Measurements from ENCODE around the gene ADAM12.
A peak's percentile ranks its signal among the peaks of the same experiment; 100 is the strongest.

Gene ADAM12

DNA sequence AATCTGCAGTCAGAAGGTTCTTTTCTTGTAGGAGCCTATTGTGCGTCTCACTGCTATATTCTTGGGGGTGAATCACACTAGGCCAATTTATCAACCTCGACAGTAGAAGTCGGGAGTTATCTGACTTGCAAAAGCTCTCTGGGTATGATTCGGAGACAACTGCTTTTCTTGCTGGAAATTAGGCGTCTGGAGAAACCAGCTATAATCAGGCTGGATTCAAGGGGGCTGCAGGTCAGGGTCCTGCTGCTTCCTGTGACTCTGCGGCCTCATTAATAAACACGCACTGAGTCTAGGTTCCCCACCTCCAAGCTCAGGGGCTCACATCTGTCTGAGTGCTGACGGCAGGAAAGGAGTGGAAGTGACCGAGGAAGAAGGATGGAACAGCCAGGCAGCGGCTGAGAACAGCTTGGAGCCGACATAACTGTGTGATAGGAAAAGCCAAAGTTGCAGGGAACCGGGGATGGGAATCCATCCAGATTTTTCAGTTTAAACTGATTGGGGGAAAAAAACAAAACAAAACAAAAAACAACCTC lies 307.3 kb downstream of the ADAM12 start:
- peak; percentile 45 for DNase-seq

DNA sequence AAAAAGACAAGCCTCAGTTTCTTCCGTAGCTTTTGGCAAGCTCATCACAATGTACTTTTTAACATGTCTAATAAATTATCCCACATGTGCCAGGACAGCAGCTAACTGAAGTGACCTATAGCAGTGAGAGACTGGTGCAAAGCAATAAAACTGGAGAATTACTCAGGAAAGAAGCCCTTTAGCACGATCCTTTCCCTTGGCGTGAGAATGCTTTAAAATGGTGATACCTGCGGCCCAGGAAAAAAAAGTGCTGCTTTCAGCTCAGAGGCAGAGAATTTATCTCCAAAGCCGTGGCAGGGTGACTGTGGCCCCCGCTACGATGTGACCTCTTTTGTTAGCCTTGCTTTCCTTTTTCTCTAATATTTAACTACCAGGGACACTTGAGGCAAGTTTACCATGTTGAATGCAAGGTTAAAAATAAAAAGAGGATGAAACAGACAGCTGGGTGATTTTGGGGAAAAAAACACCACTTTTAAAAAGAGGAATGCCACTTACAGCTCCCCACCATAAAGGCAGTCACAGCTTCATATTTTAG lies 307.9 kb downstream of the ADAM12 start:
- DNase-seq = no peak

DNA sequence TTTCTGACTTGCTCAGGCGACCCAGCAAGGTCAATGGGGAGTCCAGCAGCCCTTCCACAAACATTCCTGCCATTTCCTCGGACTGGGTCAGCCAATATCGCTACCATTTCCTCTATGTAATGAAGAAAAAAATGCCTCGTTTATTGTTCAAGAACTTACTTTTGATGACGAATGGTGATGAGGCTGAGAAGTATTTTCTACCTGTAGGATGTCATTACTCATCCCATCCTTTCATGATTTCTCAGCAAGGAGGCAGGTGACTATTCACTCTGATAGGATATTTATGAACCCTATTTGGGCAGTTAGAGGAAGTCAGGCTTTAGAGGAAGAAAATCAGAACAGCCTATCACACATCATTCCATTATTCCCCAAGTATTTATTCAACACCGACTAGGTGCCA lies 313.3 kb downstream of the ADAM12 start:
- DNase-seq = no peak

DNA sequence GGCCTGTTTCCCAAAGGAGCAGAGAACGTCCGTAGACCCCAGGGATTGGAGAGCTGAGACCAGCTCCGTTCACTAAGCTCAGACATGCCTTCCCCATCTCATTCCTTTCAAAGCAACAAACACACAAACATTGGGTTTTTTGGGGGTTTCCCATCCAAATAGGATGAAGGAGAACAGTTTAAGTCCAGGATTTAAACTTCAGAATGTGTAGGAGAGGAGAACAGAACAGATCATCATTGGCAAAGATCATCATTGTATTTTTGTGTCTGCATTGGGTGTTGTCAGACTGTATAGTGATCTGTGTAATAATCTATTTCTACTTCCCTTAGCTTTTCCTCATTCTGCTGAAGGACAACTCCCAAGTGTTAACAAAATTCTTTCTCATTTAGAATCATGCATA lies 314.0 kb downstream of the ADAM12 start:
- no peak for DNase-seq

DNA sequence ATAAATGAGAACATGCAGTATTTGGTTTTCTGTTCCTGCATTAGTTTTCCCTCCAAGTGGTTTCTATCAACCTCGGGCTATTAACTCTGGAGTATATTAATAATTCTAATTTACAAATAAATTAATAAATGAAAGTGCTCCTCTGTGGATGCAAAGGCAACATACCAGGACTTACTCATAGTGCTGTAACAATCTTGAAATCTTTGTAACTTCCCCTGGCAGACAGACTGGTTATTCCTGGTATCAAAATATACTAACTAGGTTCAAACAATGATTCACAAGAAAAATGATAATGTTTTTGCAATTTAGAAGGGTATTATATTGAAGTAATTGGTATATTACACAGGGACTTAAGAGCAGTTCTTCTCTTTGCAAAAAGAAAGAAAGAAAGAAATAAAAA lies 314.7 kb downstream of the ADAM12 start:
- no peak for DNase-seq

DNA sequence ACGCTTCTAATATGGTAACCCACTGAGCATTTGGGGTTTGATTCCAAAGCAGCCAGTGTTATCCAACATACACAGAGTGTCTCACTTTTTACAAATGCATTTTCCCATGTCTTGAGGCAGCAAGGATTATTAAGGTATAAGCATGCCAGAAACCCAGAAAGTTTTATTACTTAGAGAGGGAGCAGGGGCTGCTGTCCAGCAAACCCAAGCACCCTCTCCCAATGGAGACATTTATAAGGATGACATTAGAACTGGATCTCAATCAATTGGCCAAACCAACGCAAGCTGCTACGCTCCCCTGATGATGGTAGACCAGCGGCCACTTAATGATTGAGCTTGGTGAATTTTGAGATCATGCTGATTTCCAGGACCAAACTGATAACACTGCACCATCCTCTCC lies 315.7 kb downstream of the ADAM12 start:
- DNase-seq = no peak

DNA sequence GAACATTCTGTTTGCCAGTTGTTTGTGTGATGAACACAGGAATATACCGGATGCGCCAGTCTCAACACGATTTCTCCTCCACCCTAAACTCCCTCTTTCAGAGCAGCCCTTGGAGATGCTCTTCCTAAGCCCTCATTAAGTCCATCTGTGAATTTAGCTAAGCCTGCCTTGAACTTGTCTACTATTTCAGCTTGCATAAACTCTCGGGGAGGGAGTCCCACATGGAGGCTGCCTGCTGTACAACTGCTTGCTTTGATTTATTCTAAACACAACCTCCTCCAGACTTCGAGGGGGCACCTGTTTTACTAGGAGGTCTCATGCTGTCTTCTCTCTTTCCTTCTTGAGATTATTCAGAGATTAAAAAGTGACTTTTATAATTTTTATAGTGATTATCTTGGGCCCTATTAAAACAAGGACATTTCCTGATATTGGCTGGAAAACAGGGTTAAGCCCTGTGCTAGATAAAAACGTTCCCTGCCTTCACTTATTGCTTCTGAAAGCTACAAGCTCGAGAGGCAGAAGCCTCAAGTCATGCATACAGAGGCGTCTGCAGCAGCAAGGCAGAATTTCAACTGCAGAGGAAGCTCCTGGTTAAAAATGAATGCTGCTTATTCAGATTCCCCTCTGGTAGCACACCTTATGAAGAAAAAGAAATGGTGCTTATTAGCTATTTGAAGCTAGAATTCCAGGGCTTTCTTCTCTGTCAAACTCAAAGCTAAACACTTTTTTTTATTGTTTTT lies 317.6 kb downstream of the ADAM12 start:
- DNase-seq = no peak

DNA sequence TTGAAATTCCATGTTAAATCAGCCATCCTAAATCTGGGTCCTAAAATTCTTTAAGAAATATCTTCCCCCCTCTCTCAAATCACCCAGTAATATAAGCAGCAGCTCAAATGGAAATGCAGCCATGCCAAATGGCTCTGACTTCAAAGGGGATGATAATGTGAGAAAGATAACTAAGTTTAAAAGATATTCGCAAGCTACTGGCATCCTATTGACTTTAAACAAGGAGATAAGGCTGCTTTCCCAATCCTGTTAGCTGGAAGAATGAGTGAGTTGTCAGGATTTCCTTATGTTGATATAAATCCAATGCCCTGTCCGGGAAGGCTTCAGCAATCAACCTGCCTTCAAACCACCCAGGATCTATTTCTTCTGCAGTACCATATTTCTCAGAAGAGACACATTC lies 320.0 kb downstream of the ADAM12 start:
- no peak for DNase-seq

DNA sequence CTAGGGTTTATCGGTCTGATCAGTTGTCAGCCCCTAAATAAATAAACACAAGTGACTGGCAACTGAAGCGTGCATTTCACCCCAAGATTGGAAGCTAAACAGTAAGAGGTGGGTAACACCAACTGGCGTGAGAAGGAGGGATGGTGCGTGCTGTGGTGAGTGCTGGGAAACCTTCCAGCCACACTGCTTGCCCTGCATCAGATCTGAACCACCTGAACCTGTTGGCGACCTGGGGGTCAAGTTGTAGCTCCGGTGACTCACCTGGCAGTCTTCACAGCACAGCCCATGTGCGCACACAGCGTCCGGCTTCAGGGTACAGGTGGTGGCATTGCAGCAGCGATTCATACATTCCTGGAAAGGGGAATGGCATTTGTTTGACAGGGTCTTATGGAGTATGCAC lies 321.8 kb downstream of the ADAM12 start:
- DNase-seq = no peak

DNA sequence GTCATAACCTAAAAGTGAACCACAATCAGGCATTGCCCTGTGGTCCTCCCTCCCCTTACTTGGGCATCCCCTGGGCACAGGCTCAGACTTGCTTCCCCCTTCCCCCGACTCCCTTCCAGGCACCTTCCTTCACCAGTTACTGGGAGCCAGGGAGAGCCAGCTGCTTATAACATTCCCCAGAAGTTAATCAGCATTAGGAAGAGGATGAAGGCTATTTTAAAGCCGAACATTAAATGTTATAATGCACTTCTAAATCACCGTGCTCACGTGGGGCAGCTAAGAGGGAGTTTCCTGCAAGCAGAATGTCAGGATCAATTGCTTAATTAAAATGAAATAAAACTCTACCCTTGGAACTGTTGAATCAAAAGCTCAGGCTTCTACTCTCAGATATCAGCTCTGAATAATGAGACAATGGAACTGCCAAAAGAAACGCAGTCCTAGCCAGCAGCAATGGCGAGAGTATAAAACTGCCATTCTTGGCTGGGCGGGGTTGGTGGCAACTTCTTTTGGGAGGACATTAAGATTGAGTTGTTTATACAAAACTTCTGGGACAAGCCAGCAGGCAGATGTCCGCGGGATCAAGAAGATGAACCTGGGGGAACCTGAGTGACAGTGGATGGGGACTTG lies 322.4 kb downstream of the ADAM12 start:
- DNase-seq = no peak

DNA sequence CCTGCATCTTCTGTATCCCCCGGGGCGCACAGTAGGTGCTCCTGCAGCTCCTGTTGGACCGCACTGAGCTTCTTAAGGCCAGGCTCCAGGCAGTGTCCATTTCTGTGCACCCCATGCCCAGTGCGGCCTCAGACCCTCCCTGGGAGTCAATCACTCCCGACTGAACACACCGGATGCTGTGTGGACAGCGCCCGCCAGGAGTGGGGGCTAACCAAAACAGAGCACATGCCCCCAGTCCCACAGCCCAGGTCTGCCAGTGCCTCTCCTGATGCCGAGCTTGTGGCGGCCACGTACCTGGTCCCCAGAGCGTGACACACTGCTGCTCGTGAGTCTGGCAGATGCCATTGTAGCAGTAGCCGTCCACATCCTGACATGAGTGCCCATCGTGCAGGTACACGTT lies 323.8 kb downstream of the ADAM12 start:
- no peak for DNase-seq

DNA sequence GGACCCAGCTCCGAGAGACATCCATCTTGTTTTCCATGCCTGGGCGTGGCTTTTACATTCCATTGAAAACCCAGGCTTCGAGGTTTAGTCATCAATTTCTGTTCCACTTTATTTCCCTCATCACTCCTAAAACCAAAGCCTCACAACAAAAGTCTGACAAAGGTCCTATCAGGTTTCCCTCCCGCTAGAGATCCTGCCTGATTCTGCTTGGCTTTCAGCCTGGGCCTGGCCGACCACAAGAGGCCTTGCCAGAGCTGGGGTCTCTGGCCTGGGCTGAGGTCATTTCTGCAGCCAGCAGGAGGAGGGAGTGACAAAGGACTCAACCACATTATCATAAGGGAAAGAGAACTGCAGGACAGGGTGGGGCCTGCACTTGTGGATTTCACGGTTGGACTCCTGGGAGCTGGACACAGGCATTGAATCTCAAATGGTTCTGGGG lies 324.9 kb downstream of the ADAM12 start:
- DNase-seq = no peak

DNA sequence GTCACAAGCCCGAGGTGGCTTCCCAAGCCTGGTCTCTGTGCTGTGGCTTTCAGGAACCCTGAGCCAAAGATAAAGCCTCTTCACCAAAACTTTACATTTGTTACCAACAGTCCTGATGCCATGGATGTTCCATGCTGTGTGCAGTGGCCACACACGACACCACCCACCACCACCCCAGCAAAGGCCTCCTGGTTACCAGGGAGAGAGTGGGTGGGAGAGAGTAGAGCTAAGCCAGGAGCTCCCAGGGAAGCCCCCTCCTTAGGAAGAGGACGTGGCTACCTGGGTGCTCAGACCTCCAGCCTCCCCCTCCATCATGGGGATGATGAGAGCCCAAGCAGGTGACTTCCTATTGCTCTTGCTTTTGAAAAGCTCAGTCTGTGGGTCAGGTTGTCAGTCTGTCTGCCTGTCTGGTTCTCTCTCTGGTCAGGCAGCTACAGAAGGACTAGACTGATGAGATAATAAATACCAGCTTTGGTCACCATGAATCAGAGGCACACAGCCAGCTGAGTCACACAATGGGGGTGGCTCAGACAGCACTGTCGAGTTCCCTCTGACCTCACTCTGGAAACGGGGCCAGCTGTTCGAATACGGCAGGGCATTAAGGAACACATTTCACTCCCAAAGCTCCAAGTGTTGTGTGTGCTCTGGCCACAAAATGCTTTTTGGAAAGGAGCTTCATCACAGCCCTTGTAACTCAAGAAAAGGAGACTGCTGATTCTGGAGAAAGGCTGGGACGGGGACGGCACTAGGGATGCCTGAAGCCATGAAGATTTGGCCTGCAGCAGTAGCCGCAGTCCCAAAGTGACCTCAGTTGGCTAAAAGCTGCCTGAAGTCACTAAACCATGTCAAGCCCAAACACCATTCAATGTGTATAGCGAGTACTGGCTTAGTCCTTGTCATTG lies 325.9 kb downstream of the ADAM12 start:
- DNase-seq = no peak

DNA sequence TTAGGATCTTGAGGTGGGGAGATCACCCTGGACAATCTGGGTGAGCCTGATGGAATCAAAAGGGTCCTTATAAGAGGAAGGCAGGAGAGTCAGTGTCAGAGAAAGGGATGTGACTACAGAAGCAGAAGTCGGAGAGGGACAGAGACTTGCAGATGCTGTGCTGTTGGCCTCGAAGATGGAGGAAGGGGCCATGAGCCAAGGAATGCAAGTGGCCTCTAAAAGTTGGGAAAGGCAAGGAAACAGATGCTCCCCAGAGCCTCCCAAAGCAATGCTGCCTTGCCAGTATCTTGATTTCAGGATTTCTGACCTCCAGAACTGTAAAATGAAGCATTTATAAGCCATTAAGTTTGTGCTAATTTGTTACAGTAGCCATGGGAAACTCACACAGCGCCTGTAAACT lies 326.8 kb downstream of the ADAM12 start:
- DNase-seq = no peak

DNA sequence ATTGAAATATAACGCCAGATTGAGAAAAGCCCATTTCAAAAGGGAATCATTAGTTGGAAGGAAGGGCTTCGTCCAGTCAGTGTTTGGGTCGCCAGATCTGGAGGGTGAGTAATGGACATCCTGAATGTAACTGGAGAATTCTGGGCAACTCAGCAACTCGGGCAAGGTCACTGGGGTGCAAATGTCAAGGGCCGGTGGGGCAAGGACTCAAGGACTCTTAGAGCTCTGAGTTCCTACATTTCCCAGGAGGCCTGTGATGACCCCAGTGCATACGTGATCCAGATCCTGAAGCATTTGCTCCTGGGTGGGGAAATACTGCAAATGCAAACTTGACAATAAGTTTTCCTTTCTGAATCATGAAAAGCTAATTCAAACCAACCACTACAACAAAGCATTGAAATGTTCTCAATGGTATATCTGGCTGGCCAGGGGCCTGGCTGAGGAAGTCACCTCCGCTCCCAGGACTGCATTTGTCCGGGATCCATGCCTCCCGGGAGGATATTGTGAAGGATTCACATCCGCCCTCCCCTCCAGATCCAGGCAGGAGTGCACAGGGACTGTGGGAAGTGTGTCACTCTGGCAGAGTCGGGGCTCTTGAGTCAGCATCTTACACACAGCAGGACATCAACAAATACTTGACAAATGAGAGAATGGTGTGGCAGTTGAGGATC lies 327.9 kb downstream of the ADAM12 start:
- no peak for DNase-seq

DNA sequence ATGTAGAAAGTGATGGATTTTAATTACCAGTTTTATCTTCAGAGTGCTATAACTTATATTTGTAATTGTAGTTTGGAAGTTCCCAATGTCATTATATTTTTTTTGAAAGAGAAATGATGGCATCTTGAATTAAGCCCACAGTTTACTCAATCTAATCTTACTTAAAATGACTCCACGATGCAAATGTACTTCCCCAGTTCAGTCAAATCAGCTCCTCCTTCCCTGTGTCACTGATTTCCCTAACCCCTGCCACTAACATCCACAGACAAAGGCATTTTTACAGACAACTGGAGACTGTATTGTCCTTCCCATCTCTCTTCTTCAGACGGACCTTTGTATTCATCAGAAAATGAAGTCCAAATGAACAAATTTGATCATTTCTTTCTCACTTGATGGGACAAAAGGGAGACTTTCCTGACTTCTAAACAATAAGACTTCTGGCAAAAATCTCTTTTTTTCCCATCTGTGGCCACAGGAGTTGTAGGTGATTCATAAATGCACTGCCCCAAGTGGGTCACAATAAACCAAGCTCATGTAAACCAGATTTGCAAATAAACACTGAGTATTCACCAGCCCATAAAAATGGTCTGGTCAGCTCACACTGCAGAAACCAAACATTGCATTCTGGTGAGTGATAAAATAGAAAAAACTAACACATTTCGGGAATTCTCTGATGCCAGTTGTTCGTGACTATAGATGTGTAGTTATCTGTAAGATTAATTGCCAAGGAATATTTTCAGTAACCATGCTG lies 329.0 kb downstream of the ADAM12 start:
- no peak for DNase-seq

DNA sequence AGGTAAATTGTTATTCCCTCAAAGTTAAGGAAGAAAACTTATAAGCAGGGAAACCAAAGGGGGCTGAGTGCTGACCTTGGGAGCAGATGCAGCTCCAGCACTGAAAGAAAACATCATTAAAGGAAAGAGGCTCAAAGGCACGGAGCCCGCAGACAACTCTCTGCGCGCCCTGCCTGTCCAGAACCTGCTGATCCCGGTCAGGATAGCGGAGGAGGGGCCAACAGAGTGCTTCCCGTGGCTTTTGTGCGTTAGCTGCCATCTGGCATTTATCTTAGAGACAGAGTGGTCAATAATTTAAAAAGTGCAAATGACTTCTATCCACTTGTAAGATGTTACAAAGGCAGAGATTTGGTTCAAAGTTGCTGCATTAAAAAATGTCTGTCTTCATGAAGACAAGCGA lies 329.8 kb downstream of the ADAM12 start:
- DNase-seq = no peak

DNA sequence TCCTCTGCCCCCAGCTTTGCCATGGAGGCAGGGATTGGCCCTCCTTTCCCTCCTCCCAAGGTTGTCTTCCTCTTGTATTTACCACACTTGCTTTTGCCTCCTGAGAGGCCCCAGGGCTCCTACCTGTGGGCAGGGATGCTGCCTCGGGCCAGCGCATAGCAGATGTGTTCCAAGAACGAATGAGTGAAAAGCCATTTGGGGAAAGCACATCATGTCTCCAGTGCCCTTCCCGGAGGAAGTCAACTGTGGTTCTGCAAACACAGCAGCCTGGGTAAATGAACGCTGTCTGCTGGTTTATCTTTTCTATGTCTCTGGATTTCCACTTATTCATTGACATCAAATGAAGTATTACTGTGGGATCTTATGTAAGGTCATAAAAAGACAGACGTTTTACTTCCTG lies 330.2 kb downstream of the ADAM12 start:
- DNase-seq = no peak

DNA sequence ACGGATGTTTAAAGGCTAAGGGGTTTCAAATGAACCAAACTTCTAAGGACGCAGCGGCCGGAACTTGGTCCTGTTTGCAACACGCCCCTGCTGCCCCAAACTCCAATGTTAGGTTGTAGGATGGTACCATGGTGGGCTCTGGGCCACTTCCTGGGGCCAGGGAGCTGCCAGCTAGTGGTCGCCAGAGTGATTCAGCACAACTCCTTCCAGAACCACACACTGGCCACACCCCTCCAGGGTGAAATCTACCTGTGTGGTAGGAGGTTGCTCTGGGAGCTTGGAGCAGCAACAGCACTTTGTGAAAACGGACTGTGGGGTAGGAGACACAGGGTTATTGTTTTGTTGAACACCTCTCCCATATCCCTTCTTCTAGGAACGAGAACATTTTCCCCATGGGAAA lies 330.8 kb downstream of the ADAM12 start:
- DNase-seq = no peak

DNA sequence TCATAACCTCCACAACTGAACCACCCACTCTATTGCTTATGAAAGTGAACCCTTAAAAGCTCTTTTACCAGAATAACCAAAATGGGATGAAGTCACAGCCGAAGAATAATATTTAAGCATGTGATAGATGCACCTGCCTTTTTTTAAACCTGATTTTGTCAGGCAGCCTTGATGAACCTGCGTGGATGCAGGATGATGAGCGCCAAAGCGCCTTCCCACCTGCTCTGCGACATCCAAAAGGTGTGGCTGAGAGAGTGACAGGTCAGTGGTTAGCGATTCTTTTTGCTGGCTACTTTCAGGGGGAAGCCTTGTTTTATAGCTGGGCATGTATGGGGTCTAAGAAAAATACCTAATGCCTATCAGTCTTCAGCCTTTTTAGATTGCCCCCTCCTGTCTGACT lies 334.1 kb downstream of the ADAM12 start:
- DNase-seq = no peak

DNA sequence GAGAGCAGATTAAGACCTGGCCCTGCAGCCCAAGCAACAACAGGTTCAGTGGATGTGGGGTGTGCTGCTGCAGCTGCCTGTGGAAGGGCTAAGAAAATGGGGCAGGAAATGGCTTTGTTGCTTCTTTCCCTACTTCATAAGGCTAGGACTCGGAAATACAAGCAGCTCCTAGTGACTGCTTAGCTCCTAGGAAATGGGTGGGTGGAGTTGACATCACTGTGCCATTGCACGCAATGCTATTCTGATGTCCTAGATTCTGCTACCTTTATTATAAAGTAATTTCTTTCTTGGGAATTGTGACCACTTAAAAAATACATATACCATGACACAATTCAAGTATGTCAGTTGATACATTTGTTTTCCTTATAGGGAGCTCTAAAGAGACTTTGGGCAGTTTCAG lies 336.1 kb downstream of the ADAM12 start:
- no peak for DNase-seq
